ENCODE results near the gene FABP3.

Gene FABP3

GRCh38 chr1:31383967-31384366 lies 11.1 kb upstream of the FABP3 start:
- Histone ChIP-seq H3K9me3 (ENCODE audit: control insufficient read depth, low read length) (no peaks in the 10 kb centered on the region), H3K4me3 (ENCODE audit: insufficient read depth, low read depth, low read length) (no peak overlapping the region), H3K27me3 (ENCODE audit: control insufficient read depth, insufficient read depth, low read length, poor library complexity, severe bottlenecking) (no peaks in the 10 kb centered on the region), H3K36me3 (ENCODE audit: control insufficient read depth, insufficient read depth, low read length) (no peaks in the 10 kb centered on the region), H3K27ac (ENCODE audit: insufficient read depth, low read depth, low read length, poor library complexity, severe bottlenecking) (no peak overlapping the region), H3K4me1 (ENCODE audit: control insufficient read depth, insufficient read depth, low read length) (no peaks in the 10 kb centered on the region)
- WGBS, 2 experiments: 94 to 100% methylated on average over 1 of the region's 1 CpG

GRCh38 chr1:31382379-31382989 lies 9.6 kb upstream of the FABP3 start:
- no peak overlapping the region for H3K27ac ChIP-seq (ENCODE audit: insufficient read depth, low read depth, low read length, poor library complexity, severe bottlenecking)
- WGBS, 2 experiments: 92 to 94% methylated on average over 3 of the region's 3 CpGs
- H3K9me3 ChIP-seq (ENCODE audit: control insufficient read depth, low read length): no peaks in the 10 kb centered on the region
- no peaks in the 10 kb centered on the region for H3K36me3 ChIP-seq (ENCODE audit: control insufficient read depth, insufficient read depth, low read length)
- H3K27me3 ChIP-seq (ENCODE audit: control insufficient read depth, insufficient read depth, low read length, poor library complexity, severe bottlenecking): no peaks in the 10 kb centered on the region
- H3K4me1 ChIP-seq (ENCODE audit: control insufficient read depth, insufficient read depth, low read length): no peaks in the 10 kb centered on the region
- H3K4me3 ChIP-seq (ENCODE audit: insufficient read depth, low read depth, low read length): no peak overlapping the region

GRCh38 chr1:31381394-31382294 lies 8.8 kb upstream of the FABP3 start:
- Histone ChIP-seq H3K4me3 (ENCODE audit: insufficient read depth, low read depth, low read length) (no peak overlapping the region), H3K4me1 (ENCODE audit: control insufficient read depth, insufficient read depth, low read length) (peaks cover 3% of the 10 kb centered on the region), H3K36me3 (ENCODE audit: control insufficient read depth, insufficient read depth, low read length) (no peaks in the 10 kb centered on the region), H3K27ac (ENCODE audit: insufficient read depth, low read depth, low read length, poor library complexity, severe bottlenecking) (no peak overlapping the region), H3K27me3 (ENCODE audit: control insufficient read depth, insufficient read depth, low read length, poor library complexity, severe bottlenecking) (no peaks in the 10 kb centered on the region), H3K9me3 (ENCODE audit: control insufficient read depth, low read length) (no peaks in the 10 kb centered on the region)
- WGBS, 2 experiments: 90 to 96% methylated on average over 6 of the region's 6 CpGs

DNA sequence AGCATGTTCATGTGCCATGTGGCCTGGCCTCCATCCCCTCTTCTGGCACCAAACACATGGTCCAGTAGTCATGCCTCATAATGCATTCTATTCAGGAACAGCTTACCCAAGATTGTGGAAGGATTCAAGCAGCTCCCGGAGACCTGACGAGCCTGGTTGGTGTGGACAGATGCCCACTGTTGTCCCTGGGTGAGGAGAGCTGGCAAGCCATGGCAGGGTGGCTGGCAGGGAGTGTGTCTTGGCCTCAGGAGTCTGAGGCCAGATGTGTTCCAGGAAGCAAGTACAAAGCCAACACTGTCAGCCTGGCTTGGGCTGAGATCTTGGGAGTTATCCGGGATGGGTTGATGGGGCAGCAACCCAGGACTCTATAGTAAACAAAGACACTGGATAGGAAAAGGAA lies 7.3 kb upstream of the FABP3 start:
- Histone ChIP-seq H3K4me1 (ENCODE audit: control insufficient read depth, insufficient read depth, low read length) (peaks cover 6% of the 10 kb centered on the region), H3K4me3 (ENCODE audit: insufficient read depth, low read depth, low read length) (no peak overlapping the region), H3K27me3 (ENCODE audit: control insufficient read depth, insufficient read depth, low read length, poor library complexity, severe bottlenecking) (no peaks in the 10 kb centered on the region), H3K36me3 (ENCODE audit: control insufficient read depth, insufficient read depth, low read length) (no peaks in the 10 kb centered on the region), H3K9me3 (ENCODE audit: control insufficient read depth, low read length) (no peaks in the 10 kb centered on the region), H3K27ac (ENCODE audit: insufficient read depth, low read depth, low read length, poor library complexity, severe bottlenecking) (no peak overlapping the region)
- 93 to 94% methylated on average over 3 of the region's 3 CpGs for WGBS, 2 experiments

GRCh38 chr1:31378001-31378400 lies 5.1 kb upstream of the FABP3 start:
- H3K27ac ChIP-seq (ENCODE audit: insufficient read depth, low read depth, low read length, poor library complexity, severe bottlenecking): no peak overlapping the region

DNA sequence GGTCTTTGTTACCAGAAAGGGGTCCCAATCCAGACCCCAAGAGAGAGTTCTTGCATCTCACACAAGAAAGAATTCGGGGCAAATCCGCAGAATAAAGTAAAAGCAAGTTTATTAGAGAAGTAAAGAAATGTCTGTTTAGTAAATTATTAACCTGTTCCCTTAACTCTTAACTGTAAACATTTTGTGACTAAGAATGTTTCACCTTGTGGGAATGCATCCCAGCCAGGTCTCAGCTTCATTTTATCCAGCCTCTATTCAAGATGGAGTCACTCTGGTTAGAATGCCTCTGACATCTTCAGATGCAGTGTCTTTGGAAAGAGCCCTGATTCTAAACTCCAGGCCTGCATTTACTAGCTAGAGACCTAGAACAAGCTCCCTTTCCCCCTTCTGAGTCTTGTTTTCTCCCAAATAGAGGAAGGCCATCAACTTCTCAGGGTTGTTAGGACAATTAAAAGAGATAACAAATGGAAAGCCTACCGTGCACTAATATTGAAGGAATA lies 4.5 kb upstream of the FABP3 start:
- peaks cover 14% of the 10 kb centered on the region for H3K4me1 ChIP-seq (ENCODE audit: control insufficient read depth, insufficient read depth, low read length)
- H3K9me3 ChIP-seq (ENCODE audit: control insufficient read depth, low read length): no peaks in the 10 kb centered on the region
- 90 to 92% methylated on average over 3 of the region's 3 CpGs for WGBS, 2 experiments
- H3K27ac ChIP-seq (ENCODE audit: insufficient read depth, low read depth, low read length, poor library complexity, severe bottlenecking): no peak overlapping the region
- peaks cover 5% of the 10 kb centered on the region for H3K27me3 ChIP-seq (ENCODE audit: control insufficient read depth, insufficient read depth, low read length, poor library complexity, severe bottlenecking)
- no peak overlapping the region for H3K4me3 ChIP-seq (ENCODE audit: insufficient read depth, low read depth, low read length)
- no peaks in the 10 kb centered on the region for H3K36me3 ChIP-seq (ENCODE audit: control insufficient read depth, insufficient read depth, low read length)

More at GRCh38 chr1:31378001-31378400, 5.1 kb upstream of the FABP3 start:
- Histone ChIP-seq H3K4me3 (ENCODE audit: insufficient read depth, low read depth, low read length) (no peak overlapping the region), H3K36me3 (ENCODE audit: control insufficient read depth, insufficient read depth, low read length) (no peaks in the 10 kb centered on the region), H3K9me3 (ENCODE audit: control insufficient read depth, low read length) (no peaks in the 10 kb centered on the region), H3K27me3 (ENCODE audit: control insufficient read depth, insufficient read depth, low read length, poor library complexity, severe bottlenecking) (no peaks in the 10 kb centered on the region), H3K4me1 (ENCODE audit: control insufficient read depth, insufficient read depth, low read length) (peaks cover 8% of the 10 kb centered on the region)

- Histone ChIP-seq H3K36me3 (ENCODE audit: control insufficient read depth, insufficient read depth, low read length) (no peaks in the 10 kb centered on the region), H3K9me3 (ENCODE audit: control insufficient read depth, low read length) (no peaks in the 10 kb centered on the region), H3K27me3 (ENCODE audit: control insufficient read depth, insufficient read depth, low read length, poor library complexity, severe bottlenecking) (peaks cover 10% of the 10 kb centered on the region), H3K4me1 (ENCODE audit: control insufficient read depth, insufficient read depth, low read length) (peaks cover 20% of the 10 kb centered on the region), H3K27ac (ENCODE audit: insufficient read depth, low read depth, low read length, poor library complexity, severe bottlenecking) (no peak overlapping the region), H3K4me3 (ENCODE audit: insufficient read depth, low read depth, low read length) (no peak overlapping the region)
- 70 to 72% methylated on average over 8 of the region's 8 CpGs for WGBS, 2 experiments
Observed at GRCh38 chr1:31376375-31377134, 3.7 kb upstream of the FABP3 start.

DNA sequence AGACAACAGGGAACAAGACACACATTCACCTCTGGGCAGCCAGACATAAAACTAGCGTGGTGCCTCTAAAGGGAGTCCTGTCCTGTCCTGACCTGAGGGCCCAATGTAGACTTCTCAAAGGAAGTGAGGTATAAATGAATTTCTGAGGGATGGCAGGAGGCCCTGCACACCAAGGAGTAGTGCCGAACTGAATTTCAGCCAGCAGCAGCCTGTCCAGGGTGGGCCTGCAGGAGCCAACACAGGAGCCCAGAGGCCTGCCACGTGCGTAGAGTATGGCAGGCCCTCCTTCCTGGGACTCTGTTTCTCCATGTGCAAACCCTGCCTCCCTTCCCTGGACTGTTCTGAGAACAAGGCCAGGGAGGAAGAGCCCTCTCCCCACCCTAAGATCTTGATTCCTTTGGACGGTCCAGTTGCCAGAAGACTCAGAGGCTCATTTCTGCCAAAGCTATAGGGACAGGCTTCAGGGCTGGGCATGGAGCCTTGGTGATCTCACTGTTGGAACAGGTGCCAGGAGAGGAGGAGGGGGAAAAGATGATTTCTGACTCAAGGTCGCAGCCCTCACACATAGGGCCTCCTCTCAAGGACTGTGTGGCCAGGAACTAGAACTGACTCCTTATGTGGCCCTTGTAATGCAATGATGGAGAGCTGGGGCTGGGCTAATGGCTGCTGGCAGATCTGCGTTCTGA lies 1.8 kb upstream of the FABP3 start:
- no peak overlapping the region for H3K27ac ChIP-seq (ENCODE audit: insufficient read depth, low read depth, low read length, poor library complexity, severe bottlenecking)

DNA sequence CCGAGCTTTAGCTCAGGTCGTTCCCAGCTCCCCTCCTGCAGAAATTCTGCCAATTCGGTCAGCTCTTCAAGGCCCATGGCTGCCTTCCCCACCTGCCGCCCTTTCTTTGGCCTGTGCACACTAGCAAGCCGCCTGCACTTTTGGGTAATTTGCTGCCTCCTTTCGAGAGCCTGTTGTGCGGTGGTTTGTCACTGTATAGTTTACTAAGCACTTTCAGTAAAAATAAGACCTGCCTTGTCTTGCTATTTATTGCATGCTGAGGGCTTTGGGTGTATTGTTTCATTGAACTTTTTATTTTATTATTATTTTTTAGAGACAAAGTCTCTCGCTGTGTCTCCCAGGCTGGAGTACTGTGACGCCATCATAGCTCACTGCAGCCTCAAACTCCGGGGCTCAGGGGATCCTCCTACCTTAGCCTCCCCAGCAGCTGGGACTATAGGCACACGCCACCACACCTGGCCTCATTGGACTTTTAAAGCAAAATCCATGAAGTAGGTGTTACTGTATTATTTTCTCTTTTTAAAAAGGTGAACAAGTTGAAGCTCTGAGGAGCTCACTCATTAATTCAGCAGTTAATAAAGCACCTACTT lies 1.1 kb upstream of the FABP3 start:
- 41 to 46% methylated on average over 11 of the region's 11 CpGs for WGBS, 2 experiments
- Histone ChIP-seq H3K9me3 (ENCODE audit: control insufficient read depth, low read length) (no peaks in the 10 kb centered on the region), H3K4me1 (ENCODE audit: control insufficient read depth, insufficient read depth, low read length) (peaks cover 20% of the 10 kb centered on the region), H3K27me3 (ENCODE audit: control insufficient read depth, insufficient read depth, low read length, poor library complexity, severe bottlenecking) (peaks cover 10% of the 10 kb centered on the region), H3K4me3 (ENCODE audit: insufficient read depth, low read depth, low read length) (peak overlapping the region; percentile 11), H3K27ac (ENCODE audit: insufficient read depth, low read depth, low read length, poor library complexity, severe bottlenecking) (peak overlapping the region; percentile 31), H3K36me3 (ENCODE audit: control insufficient read depth, insufficient read depth, low read length) (no peaks in the 10 kb centered on the region)

More for the DNA sequence above, 1.8 kb upstream of the FABP3 start:
- H3K4me3 ChIP-seq (ENCODE audit: insufficient read depth, low read depth, low read length): no peak overlapping the region
- H3K27me3 ChIP-seq (ENCODE audit: control insufficient read depth, insufficient read depth, low read length, poor library complexity, severe bottlenecking): peaks cover 10% of the 10 kb centered on the region
- H3K4me1 ChIP-seq (ENCODE audit: control insufficient read depth, insufficient read depth, low read length): peaks cover 20% of the 10 kb centered on the region
- WGBS, 2 experiments: 93 to 94% methylated on average over 7 of the region's 7 CpGs
- no peaks in the 10 kb centered on the region for H3K9me3 ChIP-seq (ENCODE audit: control insufficient read depth, low read length)
- no peaks in the 10 kb centered on the region for H3K36me3 ChIP-seq (ENCODE audit: control insufficient read depth, insufficient read depth, low read length)

All from ectodermal cell (in vitro differentiated cells).